Hepatic stellate cell (primary cell): ENCODE results near the gene HSPA1A.
A peak's percentile ranks its signal among the peaks of the same experiment; 100 is the strongest.
"Not testable (repeated sequence)": the region's sequence is repeated elsewhere in the genome, so short reads cannot be mapped to it uniquely, and the experiment has no call there.

Source experiments
- DNase-seq: peaks from one replicate; pipeline ENCODE4 v3.0.0; 2011; ENCODE audit warnings: low spot score

HSPA1A gene

DNA sequence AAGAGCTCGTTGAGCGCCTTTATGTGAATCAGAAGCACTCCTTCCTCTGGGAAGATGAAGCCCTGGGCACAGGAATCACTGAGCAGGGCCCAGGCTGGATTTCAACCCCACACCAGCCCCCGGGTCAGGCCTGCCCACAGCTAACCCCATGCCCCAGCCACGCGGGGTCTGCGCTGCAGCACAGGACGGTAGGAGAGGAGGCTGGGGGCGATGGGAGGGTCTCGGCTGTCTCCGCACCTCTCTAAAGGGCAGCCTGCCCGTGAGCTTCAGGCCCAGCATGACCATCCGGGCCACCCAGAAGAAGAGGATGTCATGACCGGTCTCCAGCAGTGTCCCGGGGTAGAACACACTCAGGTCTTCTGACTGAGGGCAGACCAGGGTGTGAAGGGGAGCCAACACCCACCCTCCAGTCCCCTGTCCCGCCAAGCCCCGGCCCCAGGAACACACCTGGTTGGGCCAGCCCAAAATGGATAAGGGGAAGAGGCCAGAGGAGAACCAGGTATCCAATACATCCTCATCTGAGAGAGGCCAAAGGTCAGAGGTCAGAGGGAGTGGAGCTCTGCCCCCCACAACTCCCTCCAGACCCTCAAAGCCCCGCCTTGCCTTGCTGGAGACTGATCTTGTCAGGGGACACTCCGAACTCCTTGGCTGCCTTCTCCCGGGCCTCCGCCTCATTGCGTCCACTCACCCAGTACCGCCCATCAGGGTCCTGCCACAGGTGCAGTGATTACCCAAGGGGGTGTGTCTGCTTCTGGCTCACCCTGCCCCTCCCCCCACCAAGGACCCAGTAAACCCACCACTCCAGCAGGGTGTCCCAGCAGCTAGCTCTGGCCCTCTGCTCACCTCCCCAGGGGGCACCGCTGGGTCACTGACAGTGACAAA, 33.9 kb upstream of the HSPA1A start:
- no peak for DNase-seq

DNA sequence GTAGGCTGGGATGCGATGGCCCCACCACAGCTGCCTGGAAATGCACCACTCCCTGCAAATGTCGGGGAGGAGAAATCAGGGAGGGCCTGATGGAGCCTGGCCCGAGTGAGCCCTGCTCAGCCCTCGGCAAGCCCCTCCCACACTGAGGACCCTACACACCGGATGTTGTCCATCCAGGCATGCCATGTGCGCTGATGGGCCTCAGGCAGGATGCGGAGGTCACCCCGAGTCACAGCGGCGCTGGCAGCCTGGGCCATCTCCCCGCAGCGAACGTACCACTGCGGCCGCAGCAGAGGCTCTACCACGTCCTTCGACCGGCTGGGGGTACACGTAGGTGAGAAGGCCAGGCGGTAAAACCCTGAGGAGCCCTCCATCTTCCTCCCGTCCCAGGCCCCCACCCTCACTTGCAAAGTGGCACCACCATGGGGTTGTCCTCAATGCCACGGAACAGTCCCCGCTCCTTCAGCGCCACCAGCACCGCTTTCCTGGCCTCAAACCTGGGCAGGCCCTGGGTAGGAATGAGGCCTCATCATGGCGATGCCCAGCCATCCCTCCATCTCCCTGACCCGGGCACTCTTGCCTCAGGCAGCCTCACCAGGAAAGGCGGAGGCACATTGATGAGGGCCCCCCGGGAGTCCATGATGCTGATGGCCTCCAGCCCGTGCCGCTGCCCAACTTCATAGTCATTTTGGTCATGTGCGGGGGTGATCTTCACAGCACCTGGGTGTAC, 33.1 kb upstream of the HSPA1A start:
- no peak for DNase-seq

DNA sequence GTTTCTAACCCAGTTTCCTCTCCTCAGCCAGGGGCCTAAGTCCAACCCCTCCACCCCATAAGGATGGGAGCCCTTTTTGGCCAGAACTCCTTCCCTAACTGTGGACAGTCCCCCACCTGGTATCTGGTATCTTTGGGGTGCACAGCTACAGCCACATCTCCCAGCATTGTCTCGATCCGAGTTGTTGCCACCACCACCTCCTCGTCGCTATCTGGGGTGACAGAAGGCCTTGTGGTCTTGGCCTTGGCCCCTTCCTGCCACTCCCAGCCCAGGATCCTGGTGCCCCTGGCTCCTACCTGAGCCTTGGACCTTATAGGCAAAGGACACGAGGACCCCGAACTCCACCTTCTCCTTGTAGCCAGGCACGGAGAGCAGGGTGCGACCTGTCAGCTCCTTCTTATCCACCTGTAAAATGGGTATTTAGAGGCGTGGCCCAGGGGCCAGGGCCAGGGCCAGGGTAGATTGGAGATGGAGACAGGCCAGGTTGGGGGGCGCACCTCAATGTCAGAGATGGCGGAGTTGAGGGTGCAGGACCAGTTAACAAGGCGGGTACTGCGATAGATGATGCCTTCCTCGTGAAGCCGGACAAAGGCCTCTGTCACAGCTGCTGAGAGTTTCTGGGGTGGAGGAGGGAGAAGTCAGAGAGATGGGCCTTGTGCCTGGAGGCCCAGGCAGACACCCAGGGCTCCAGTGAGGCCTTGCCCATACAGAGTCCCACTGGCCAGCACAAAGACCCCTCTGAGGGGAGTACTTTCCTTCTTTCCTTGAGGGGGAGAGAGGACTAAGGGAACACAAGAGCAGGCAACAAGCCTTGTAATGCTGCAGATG, 31.0 kb upstream of the HSPA1A start:
- DNase-seq: no peak

- no peak for DNase-seq
Observed at GRCh38 chr6:31785475-31785874, 29.9 kb upstream of the HSPA1A start.

DNA sequence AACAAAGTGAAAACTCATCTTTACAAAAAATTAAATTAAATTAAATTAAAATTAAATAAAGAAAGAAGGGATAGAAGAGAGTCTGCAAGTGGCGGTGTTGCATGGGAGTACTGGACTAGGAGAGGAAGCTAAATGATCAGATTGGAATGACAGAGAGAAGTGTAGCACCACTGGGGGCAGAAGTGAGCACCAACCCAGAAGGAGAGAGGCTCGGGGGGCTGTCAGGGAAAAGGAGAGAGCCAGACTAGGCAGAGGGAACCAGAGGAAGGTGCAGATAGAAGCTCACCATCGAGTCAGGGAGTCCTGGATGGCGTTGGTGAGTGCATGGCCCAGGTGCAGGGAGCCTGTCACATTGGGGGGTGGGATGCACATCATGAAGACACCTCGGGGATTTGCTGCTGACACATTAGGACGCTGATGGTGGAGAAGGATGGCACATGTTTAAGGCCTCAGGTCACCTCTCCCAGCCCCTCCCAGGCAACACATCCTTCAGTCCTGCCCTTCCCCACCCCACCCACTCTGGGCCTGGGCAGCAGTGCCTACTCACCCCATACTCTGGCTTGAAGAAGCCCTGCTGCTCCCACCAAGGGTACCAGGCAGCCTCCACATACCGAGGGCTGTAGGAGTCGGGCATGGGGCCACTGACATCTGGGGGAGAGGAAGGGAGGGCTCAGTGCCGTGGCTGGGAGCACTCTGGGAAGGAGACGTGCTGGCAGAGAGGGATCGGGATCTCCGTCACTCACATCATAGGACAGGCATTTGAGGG, 23.8 kb upstream of the HSPA1A start:
- peak; percentile 82 for DNase-seq

DNA sequence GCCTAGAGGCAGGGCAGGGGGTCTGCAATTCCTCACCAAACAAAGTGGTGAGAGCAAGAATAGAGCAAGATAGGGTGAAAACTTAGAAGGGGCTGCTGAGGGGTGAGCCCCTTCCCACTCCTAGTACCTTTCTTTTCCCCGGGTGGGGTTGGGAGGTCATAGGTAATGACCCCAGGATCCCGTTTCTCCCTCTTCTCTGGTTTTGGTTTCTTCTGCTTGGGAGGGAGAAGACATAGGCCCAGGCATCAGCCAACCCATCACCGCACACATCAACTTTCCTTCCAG, 23.3 kb upstream of the HSPA1A start:
- DNase-seq: no peak

DNA sequence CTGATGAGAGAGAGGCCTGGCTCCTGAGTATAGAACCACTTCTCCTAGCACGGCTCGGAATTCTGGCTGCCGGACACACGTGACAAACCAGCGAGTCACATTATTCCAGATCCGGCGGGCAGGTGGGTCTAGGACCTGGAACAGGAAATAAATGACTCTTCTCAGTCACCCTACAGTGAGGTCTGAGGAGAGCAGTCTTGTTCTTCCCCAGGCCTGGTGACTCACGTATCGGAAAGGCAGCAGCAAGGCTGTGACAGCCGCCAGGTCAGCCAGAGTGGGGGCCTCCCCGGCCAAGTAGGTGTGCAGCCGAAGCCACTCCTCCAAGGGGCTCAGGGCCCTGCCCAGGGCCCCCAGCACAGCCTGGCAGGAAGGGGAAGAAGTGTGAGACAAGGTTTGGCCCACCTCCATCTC, 22.6 kb upstream of the HSPA1A start:
- peak; percentile 54 for DNase-seq

DNA sequence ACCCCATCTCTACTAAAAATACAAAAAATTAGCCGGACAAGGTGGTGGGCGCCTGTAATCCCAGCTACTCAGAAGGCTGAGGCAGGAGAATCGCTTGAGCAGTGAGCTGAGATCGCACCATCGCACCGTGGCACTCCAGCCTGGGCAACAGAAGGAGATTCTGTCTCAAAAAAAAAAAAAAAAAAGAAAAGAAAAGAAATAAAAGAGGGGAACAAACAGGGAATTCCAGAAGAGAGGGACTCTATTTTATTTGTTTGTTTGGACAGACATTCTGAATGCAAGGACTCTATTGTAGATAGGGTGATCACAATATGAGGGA, 21.5 kb upstream of the HSPA1A start:
- not testable (repeated sequence) for DNase-seq

- no peak for DNase-seq
Observed at GRCh38 chr6:31794294-31794865, 21.0 kb upstream of the HSPA1A start.

DNA sequence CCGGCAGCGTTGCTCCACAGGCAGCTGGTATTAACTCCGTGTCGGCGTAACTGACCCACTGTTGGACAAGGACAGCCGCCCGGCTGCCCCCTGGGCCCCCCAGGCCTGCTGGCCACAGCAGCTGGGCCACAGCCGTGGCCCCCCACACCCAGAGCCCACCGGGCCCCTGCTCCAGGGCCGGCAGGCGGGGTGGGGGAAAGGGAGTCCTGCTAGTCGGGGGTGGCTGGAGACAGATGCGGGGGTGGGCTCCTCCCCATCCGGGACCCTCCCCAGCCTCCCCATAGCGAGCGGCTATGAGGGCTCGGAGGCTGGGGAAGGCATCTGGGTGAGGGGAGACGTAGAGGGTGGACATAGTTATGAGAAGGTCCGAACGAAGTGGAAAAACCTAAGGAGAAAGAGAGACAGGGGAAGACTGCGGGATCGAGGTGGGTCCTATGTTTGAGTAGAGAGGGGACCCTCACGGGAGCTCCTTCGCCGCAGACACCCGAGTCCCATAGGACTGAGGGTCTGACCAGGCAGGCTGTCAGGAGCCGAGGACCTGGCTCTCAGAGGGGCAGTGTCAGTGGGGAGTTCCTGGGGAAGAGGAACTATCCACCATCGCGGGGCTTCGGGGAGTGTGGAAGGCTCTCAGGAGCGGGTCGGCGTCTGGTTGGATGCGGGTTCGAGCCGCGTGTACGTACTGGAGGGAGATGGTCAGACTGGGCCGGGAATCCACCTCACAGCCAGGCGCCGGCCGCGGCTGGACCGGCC, 20.3 kb upstream of the HSPA1A start:
- DNase-seq: peak; percentile 73

- peak; percentile 97 for DNase-seq
Observed at GRCh38 chr6:31795616-31796298, 19.6 kb upstream of the HSPA1A start, which contains the start of gene VARS1. Gene VARS1 (minus strand): TSS chr6:31795752. CDS start chr6:31795217, 535 bp downstream.

DNA sequence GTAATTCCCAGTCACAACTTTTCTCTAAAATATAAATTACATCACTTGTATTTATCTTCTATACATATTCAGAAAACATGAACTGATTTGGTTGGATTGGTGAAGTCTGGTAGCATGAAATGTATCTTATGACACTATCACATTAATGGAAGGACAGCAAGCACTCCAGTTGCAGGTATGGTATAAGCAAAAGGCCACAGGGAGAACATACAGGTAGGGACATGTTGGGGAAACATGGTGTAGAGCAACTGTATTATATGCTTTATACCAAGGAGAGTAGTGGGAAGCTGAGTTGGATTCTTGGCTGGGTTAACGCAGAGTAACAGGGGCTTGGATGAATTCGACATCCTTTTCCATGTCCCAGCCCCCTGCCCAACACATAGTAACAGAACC, 18.4 kb upstream of the HSPA1A start:
- DNase-seq: no peak

DNA sequence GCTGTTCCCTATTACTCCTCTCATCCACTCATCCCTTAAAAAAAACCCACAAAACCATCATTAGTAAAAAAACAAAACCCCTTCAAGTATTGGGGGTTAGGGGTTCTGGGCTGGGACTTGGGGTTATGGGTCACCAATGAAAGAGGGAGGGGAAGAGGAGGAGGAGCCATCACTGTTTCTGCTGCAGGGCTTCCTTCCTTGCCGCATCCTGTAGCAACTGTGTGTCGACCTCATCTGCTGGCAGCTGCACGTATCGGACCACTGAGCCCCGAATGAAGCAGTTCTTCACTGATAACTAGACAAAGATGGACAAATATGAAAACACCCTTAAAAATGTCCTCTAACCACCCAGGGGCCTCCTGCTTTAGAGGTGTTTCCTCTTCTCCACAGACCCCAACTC, 17.8 kb upstream of the HSPA1A start:
- DNase-seq: no peak

GRCh38 chr6:31799781-31800180, 15.6 kb upstream of the HSPA1A start:
- no peak for DNase-seq

DNA sequence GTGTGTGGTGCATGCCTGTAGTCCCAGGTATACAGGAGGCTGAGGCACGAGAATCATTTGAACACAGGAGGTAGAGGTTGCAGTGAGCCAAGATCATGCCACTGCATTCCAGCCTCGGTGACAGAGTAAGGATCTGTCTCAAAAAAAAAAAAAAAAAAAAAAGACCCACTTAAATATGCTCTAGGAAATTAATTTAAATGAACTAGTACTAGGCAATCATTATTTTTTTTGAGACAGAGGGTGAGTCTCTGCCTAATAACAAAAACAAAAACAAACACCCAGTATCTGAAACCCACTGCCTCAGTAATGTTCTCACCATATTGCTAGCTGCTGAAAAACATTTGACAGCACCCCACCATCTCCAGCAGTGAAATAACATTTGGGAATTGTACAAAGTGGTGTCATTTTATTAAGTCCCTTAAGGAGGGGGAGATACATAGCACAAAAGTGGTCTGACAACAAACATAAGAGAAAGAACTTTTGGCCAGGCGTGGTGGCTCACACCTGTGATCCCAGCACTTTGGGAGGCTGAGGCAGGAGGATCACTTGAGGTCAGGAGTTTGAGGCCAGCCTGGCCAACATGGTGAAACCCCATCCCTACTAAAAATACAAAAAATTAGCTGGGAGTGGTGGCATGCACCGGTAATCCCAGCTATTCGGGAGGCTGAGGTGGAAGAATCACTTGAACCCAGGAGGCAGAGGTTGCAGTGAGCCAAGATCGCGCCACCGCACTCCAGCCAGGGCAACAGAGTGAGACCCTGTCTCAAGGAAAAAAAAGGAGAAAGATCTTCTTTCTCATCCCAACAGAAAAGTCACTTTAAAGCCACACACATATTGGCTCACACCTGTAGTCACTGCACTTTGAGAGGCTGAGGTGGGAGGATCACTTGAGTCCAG, 14.1 kb upstream of the HSPA1A start:
- not testable (repeated sequence) for DNase-seq

GRCh38 chr6:31805939-31806469, 9.3 kb upstream of the HSPA1A start:
- DNase-seq: no peak

GRCh38 chr6:31806470-31807272, 8.7 kb upstream of the HSPA1A start, which contains the start of gene LSM2:
Gene LSM2 (minus strand): TSS chr6:31806966. CDS start chr6:31806757, 209 bp downstream.
- peak; percentile 99 for DNase-seq

- DNase-seq: not testable (repeated sequence)
Observed at GRCh38 chr6:31808599-31808998, 6.7 kb upstream of the HSPA1A start.
